GM23338 (cell line): ENCODE measurements around the gene SSU72. TPM values are rescaled to one million over a fixed set of nuclear protein-coding genes. Genes with fewer than 3 reads are reported as not detected.
"Not testable (repeated sequence)": the region's sequence is repeated elsewhere in the genome, so short reads cannot be mapped to it uniquely, and the experiment has no call there.

Source experiments
- ATAC-seq: fragments of 200-7000 bp; cut with Tn5 transposase; 3 replicates; pipeline ENCODE4 v1.9.1; 2020
- DNase-seq: peaks from one replicate; pipeline ENCODE4 v3.0.0-alpha.2; 2015; ENCODE audit warnings: low spot score
- H2AFZ ChIP-seq: fragments of 200-600 bp; sonication (generic); 2 replicates; pipeline ENCODE4 v1.8.0; 2016; ENCODE audit warnings: antibody characterized with exemption, mild to moderate bottlenecking, moderate library complexity
- H3F3A ChIP-seq: fragments of 200-600 bp; sonication (generic); replicated peaks from 2 replicates; pipeline ENCODE4 v1.8.0; 2017; ENCODE audit warnings: antibody characterized with exemption, mixed run types, low read depth
- H3K27ac ChIP-seq: fragments of 200-600 bp; sonication (generic); 2 replicates; pipeline ENCODE4 v1.6.1; 2016; ENCODE audit warnings: low read depth
- H3K27me3 ChIP-seq: fragments of 200-600 bp; sonication (generic); 2 replicates; pipeline ENCODE4 v1.8.0; 2016; ENCODE audit warnings: mild to moderate bottlenecking, mixed run types, moderate library complexity; ENCODE audit not compliant: insufficient read depth
- H3K36me3 ChIP-seq: fragments of 200-600 bp; sonication (generic); 2 replicates; pipeline ENCODE4 v1.8.0; 2016; ENCODE audit warnings: mild to moderate bottlenecking; ENCODE audit not compliant: insufficient read depth
- H3K4me1 ChIP-seq: fragments of 200-600 bp; sonication (generic); 2 replicates; pipeline ENCODE4 v1.8.0; 2016; ENCODE audit warnings: mild to moderate bottlenecking, moderate library complexity; ENCODE audit not compliant: insufficient read depth
- H3K4me2 ChIP-seq: fragments of 200-600 bp; sonication (generic); 2 replicates; pipeline ENCODE4 v1.7.1; 2017; ENCODE audit warnings: mixed run types
- H3K4me3 ChIP-seq: fragments of 200-600 bp; sonication (generic); 2 replicates; pipeline ENCODE4 v1.6.1; 2016; ENCODE audit warnings: mixed run types
- H3K79me2 ChIP-seq: fragments of 200-600 bp; sonication (generic); replicated peaks from 2 replicates; pipeline ENCODE4 v1.8.0; 2017; ENCODE audit warnings: mild to moderate bottlenecking; ENCODE audit not compliant: insufficient read depth
- H3K9me2 ChIP-seq: fragments of 200-600 bp; sonication (generic); 2 replicates; pipeline ENCODE4 v1.8.0; 2017; ENCODE audit not compliant: insufficient read depth
- H4K20me1 ChIP-seq: fragments of 200-600 bp; sonication (generic); replicated peaks from 2 replicates; pipeline ENCODE4 v1.8.0; 2017; ENCODE audit warnings: mild to moderate bottlenecking; ENCODE audit not compliant: insufficient read depth
- H3K27ac Mint-ChIP-seq: 2 replicates; pipeline ENCODE4 v1.8.0; 2020; ENCODE audit warnings: inconsistent platforms, mild to moderate bottlenecking, moderate library complexity, mixed read lengths
- H3K27me3 Mint-ChIP-seq: 3 replicates; pipeline ENCODE4 v1.8.0; 2022; ENCODE audit warnings: low read depth, mild to moderate bottlenecking, moderate library complexity, mixed read lengths, inconsistent platforms; ENCODE audit not compliant: insufficient read depth, poor library complexity
- H3K36me3 Mint-ChIP-seq: 3 replicates; pipeline ENCODE4 v1.8.0; 2021; ENCODE audit warnings: low read depth, mild to moderate bottlenecking, inconsistent platforms, moderate library complexity, mixed read lengths
- H3K4me1 Mint-ChIP-seq: 3 replicates; pipeline ENCODE4 v1.8.0; 2020; ENCODE audit warnings: mild to moderate bottlenecking, inconsistent platforms, mixed read lengths
- H3K4me3 Mint-ChIP-seq: 3 replicates; pipeline ENCODE4 v1.8.0; 2021; ENCODE audit warnings: moderate library complexity, mild to moderate bottlenecking, inconsistent platforms, mixed read lengths
- H3K9me3 Mint-ChIP-seq: 3 replicates; pipeline ENCODE4 v1.8.0; 2020; ENCODE audit warnings: moderate library complexity, mild to moderate bottlenecking, inconsistent platforms, mixed read lengths
- polyA plus RNA-seq: library from polyadenylated mRNA; unstranded; fragments of >200 nt; fragmentation: Nextera tagmentation; extraction: Ambion mirVana; gene quantifications from 2 replicates; pipeline ENCODE4 v1.2.1, GENCODE V29; 2016
- total RNA-seq: library from RNA; depleted of rRNA; stranded (reverse); fragments of >200 nt; shearing (Covaris generic); gene quantifications from 2 replicates; pipeline ENCODE4 v1.2.3, GENCODE V29; 2014
- TF ChIP-seq, protein P1 (sequence below), 2 experiments: fragments of 200-600 bp in 1 of 2; sonication (generic) in 1 of 2; conservative IDR thresholded peaks; 2 replicates each; pipeline versions ENCODE4 v1.5.1 to v1.6.1; 2016 to 2017; ENCODE audit warnings: antibody characterized with exemption in 2 of 2, low read depth in 2 of 2, mild to moderate bottlenecking in 2 of 2, moderate library complexity in 1 of 2

Gene SSU72
- total and polyA plus RNA-seq, 2 experiments from 2014 or later: 148 to 248 TPM

DNA sequence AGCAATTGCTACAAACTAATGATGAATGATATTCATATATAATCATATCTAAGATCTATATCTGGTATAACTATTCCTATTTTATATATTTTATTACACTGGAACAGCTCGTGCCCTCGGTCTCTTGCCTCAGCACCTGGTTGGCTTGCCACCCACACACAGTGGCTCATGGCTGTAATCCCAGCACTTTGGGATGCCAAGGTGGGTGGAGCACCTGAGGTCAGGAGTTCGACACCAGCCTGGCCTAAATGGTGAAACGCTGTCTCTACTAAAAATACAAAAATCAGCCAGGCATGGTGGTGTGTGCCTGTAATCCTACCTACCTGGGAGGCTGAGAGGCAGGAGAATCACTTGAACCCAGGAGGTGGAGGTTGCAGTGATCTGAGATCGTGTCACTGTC lies 68.9 kb downstream of the SSU72 start:
- not testable (repeated sequence) for H3K27me3 Mint-ChIP-seq, H3K27ac ChIP-seq

DNA sequence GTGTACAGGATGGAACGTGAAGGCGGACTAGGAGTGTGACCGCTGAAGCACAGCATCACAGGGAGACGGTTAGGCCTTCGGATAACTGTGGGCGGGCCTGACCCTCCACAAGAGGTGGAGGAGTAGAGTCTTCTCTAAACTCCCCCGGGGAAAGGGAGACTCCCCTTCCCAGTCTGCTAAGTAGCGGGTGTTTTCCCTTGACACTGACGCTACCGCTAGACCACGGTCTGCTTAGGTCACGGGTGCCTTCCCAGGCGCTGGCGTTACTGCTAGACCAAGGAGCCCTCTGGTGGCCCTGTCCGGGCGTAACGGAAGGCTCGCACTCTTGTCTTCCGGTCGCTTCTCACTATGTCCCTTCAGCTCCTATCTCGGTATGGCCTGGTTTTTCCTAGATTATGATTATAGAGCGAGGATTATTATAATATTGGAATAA lies 69.3 kb downstream of the SSU72 start:
- H3K27ac ChIP-seq, H3K4me1 ChIP-seq, H3K79me2 ChIP-seq, H3K4me3 Mint-ChIP-seq, H3K27me3 ChIP-seq, H3K36me3 ChIP-seq, H3K36me3 Mint-ChIP-seq, H3K4me2 ChIP-seq, H3K4me3 ChIP-seq, H3F3A ChIP-seq, H3K4me1 Mint-ChIP-seq, H4K20me1 ChIP-seq, H3K9me3 Mint-ChIP-seq, H3K27ac Mint-ChIP-seq, DNase-seq, H3K27me3 Mint-ChIP-seq, H2AFZ ChIP-seq, H3K9me2 ChIP-seq: not testable (repeated sequence)
- TF ChIP-seq, protein P1, sequence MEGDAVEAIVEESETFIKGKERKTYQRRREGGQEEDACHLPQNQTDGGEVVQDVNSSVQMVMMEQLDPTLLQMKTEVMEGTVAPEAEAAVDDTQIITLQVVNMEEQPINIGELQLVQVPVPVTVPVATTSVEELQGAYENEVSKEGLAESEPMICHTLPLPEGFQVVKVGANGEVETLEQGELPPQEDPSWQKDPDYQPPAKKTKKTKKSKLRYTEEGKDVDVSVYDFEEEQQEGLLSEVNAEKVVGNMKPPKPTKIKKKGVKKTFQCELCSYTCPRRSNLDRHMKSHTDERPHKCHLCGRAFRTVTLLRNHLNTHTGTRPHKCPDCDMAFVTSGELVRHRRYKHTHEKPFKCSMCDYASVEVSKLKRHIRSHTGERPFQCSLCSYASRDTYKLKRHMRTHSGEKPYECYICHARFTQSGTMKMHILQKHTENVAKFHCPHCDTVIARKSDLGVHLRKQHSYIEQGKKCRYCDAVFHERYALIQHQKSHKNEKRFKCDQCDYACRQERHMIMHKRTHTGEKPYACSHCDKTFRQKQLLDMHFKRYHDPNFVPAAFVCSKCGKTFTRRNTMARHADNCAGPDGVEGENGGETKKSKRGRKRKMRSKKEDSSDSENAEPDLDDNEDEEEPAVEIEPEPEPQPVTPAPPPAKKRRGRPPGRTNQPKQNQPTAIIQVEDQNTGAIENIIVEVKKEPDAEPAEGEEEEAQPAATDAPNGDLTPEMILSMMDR (conservative IDR thresholded peaks at IDR 0.05; ENCODE audit: low read depth in 2 of 2): peak; percentile 30; a peak in 2 of 4 replicates
- ATAC-seq: peak; percentile 60

More for the DNA sequence above, 68.9 kb downstream of the SSU72 start:
- H3K9me3 Mint-ChIP-seq, H3K79me2 ChIP-seq, H3K4me1 Mint-ChIP-seq, H3K4me3 Mint-ChIP-seq, H3K4me3 ChIP-seq, DNase-seq, H3K4me2 ChIP-seq, H3K4me1 ChIP-seq, H2AFZ ChIP-seq, H3F3A ChIP-seq, H3K27ac Mint-ChIP-seq, H3K9me2 ChIP-seq, H4K20me1 ChIP-seq, H3K27me3 ChIP-seq, H3K36me3 ChIP-seq, ATAC-seq, H3K36me3 Mint-ChIP-seq: not testable (repeated sequence)

DNA sequence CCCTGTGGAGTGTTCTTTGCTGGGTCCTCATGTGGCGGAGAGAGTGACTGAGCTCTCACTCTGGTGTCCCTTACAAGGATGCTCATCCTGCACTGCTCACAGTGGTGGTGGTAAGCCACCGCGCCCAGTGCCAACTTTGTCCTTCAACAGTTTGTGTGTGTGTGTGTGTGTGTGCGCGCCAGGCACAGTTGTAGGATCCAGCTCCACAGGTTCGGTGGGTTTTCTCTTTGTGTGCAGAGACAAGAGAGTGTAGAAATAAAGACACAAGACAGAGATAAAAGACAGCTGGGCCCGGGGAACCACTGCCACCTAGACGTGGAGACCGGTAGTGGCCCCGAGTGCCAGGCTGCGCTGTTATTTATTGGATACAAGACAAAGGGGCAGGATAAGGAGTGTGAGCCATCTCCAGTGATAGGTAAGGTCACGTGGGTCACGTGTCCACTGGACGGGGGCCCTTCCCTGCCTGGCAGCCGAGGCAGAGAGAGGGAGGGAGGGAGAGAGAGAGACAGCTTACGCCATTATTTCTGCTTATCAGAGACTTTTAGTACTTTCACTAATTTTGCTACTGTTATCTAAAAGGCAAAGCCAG lies 69.8 kb downstream of the SSU72 start:
- H3K27ac Mint-ChIP-seq: peak overlapping the region; percentile 64
- not testable (repeated sequence) for H3K27me3 Mint-ChIP-seq, H3F3A ChIP-seq, H3K27me3 ChIP-seq, H3K4me1 Mint-ChIP-seq, H3K9me2 ChIP-seq, H4K20me1 ChIP-seq, H2AFZ ChIP-seq, H3K9me3 Mint-ChIP-seq, H3K36me3 Mint-ChIP-seq, H3K79me2 ChIP-seq, H3K4me1 ChIP-seq, H3K4me3 ChIP-seq, H3K36me3 ChIP-seq, H3K4me2 ChIP-seq
- H3K4me3 Mint-ChIP-seq: peak overlapping the region; percentile 13; the same call in 2 of the 3 replicates
- peak overlapping the region; percentile 72; the same call in 1 of the 2 replicates for H3K27ac ChIP-seq
- DNase-seq (peak; percentile 77), ATAC-seq (peak; percentile 77)
- TF ChIP-seq, protein P1 (conservative IDR thresholded peaks at IDR 0.05; ENCODE audit: low read depth in 2 of 2): peak; percentile 54 to 71

DNA sequence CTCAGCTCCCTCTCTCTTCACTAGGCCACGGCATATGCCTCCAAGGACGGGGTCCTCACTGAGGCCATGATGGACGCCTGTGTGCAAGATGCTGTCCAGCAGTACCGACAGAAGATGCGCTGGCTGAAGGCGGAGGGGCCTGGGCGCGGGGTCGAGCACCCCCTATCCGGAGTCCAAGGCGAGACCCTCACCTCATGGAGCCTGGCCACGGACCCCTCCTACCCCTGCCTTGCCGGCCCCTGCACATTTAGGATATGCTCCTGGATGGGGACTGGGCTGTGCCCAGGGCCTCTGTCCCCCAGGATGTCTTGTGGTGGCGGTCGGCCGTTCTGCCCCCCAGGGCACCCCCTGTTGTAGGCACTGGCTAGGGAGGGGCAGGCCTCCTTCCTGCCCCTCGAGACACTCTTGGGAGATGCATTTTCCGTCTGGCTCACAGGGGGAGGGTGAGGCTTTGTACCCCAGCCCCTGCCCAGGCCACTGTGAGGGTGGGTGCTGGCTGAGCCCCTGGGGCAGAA lies 79.1 kb downstream of the SSU72 start:
- not testable (repeated sequence) for H3K4me3 Mint-ChIP-seq, H3K9me3 Mint-ChIP-seq, H3K4me2 ChIP-seq, ATAC-seq, H3K27ac ChIP-seq, H4K20me1 ChIP-seq, H3K27me3 Mint-ChIP-seq, H3K4me3 ChIP-seq, DNase-seq, H3K79me2 ChIP-seq, H3K27me3 ChIP-seq, H3K9me2 ChIP-seq, H3K36me3 ChIP-seq, H3K4me1 ChIP-seq, H3F3A ChIP-seq, H2AFZ ChIP-seq, H3K27ac Mint-ChIP-seq, H3K4me1 Mint-ChIP-seq
- peaks cover 33% of the 10 kb centered on the region for H3K36me3 Mint-ChIP-seq

DNA sequence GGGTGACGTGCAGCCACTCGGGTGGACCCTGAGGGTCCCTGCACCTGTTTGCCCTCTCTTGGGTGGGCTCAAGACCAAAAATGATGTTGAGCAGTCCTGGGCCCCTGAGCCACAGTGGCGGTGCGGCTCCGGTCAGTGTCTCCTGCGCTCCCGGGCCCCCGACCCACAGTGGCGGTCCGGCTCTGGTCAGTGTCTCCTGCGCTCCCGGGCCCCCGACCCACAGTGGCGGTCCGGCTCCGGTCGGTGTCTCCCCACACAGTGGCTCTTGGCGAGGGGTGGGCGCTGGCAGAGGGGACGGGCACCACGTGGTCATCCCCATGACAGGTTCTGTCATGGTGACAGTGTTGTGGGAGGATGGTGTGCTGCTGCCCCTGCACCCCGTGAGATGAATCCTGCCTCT lies 80.4 kb downstream of the SSU72 start:
- not testable (repeated sequence) for H3K27ac Mint-ChIP-seq, H2AFZ ChIP-seq

More for the DNA sequence above, 80.4 kb downstream of the SSU72 start:
- not testable (repeated sequence) for H3K27me3 Mint-ChIP-seq, H3K79me2 ChIP-seq, H3K4me2 ChIP-seq, H3K9me2 ChIP-seq, H3F3A ChIP-seq, H3K4me1 Mint-ChIP-seq, ATAC-seq, H3K4me3 Mint-ChIP-seq, H3K36me3 ChIP-seq, H4K20me1 ChIP-seq, H3K27me3 ChIP-seq, DNase-seq, H3K27ac ChIP-seq, H3K4me1 ChIP-seq, H3K4me3 ChIP-seq, H3K9me3 Mint-ChIP-seq
- H3K36me3 Mint-ChIP-seq: peaks cover 45% of the 10 kb centered on the region
